ENCODE data around the gene ZNF480.

GRCh38 chr19:52270266-52270885 lies 26.6 kb upstream of the ZNF480 start:
- TF ChIP-seq, protein P1, sequence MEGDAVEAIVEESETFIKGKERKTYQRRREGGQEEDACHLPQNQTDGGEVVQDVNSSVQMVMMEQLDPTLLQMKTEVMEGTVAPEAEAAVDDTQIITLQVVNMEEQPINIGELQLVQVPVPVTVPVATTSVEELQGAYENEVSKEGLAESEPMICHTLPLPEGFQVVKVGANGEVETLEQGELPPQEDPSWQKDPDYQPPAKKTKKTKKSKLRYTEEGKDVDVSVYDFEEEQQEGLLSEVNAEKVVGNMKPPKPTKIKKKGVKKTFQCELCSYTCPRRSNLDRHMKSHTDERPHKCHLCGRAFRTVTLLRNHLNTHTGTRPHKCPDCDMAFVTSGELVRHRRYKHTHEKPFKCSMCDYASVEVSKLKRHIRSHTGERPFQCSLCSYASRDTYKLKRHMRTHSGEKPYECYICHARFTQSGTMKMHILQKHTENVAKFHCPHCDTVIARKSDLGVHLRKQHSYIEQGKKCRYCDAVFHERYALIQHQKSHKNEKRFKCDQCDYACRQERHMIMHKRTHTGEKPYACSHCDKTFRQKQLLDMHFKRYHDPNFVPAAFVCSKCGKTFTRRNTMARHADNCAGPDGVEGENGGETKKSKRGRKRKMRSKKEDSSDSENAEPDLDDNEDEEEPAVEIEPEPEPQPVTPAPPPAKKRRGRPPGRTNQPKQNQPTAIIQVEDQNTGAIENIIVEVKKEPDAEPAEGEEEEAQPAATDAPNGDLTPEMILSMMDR (IDR thresholded peaks at IDR 0.05; ENCODE audit: low read depth, low read length, missing input control): no peak
- TF ChIP-seq RAD21 (IDR thresholded peaks at IDR 0.05) (no peak), JUND (IDR thresholded peaks at IDR 0.05) (no peak), SP1 (IDR thresholded peaks at IDR 0.05) (no peak), GABPA (IDR thresholded peaks at IDR 0.05 in 1 of 2, conservative IDR thresholded peaks at IDR 0.05 in 1 of 2) (no peak), YY1 (IDR thresholded peaks at IDR 0.05) (no peak)

All from liver (tissue), 3 donors.